Stimulated activated CD4-positive, alpha-beta T cell treated with anti-CD3 and anti-CD28 coated beads, Interleukin-12 subunit alpha, Interleukin-12 subunit beta, amount 100 ng/mL, for 48 hours (primary cell): ENCODE results near the gene CREBRF.
"Not testable (repeated sequence)": the region's sequence is repeated elsewhere in the genome, so short reads cannot be mapped to it uniquely, and the experiment has no call there.

ENCODE experiments used
- DNase-seq, 3 donors: peaks; one replicate each; pipeline ENCODE4 v3.0.0-alpha.2; 2020; ENCODE audit warnings: low read depth in 2 of 3, low spot score in 1 of 3

CREBRF gene

DNA sequence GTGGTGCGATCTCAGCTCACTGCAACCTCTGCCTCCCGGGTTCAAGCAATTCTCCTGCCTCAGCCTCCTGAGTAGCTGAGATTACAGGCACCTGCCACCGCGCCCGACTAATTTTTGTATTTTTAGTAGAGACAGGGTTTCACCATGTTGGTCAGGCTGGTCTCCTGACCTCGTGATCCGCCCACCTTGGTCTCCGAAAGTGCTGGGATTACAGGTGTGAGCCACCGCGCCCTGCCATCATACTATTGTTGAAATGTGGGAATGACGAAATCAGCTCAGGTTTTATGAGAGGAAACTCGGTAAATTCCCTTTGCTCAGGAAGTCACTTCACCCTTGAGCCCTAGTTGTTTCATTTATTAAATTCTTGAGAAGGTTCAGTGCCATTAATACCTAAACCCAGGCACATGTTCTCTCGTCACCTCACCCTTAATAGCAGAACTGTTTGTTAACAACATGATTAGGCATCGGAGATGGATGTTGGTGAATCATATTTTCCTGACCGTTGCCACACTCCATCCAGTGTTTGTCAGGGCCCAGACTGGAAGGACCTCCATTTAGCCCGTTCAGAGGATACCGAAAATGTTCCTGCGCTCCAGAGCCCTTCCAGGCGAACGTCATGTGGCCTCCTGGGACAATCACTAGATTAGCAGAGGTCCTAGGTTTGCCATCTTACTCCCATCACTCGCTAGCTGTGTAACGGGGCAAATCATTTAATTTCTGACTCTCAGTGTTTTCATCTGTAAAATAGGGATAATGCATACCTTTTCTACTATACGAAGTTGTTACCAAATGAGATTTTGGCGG, 20.0 kb upstream of the CREBRF start:
- DNase-seq = peak; percentile 37 to 55 (median 39)

DNA sequence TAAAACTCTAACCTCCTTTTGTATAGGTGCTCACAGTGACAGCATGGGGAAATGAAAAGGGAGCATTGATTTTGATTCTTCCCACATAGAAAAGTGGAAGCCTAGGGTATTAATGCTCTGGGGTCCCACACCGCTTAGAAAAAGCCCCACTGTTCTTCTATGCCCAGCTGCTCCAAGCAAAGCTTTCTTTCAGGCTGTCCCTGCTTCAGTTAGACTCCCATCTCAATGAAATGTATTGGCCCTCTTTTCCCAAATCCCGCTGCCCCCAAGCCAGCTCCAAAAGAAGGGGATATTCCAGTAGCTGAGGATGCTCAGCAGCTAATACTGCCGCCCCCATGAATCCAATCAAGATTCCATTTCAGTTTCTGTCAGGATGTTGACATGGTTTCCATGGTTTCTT, 17.0 kb upstream of the CREBRF start:
- no peak for DNase-seq

DNA sequence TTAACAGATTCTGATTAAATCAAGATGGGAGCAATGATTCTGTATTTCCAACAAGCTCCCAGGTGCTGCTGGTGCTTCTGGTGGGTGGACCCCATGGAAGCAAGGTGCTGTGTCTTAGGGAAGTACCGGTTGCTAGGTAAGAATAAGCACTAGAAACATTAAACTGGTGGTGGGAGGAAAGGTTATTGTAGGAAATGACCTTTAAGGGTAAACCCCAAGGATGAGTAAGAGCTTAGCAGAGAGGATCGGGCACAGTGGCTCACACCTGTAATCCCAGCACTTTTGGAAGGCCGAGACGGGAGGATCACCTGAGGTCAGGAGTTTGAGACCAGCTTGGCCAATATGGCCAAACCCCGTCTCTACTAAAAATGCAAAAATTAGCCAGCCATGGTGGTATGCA, 16.2 kb upstream of the CREBRF start:
- no peak for DNase-seq

DNA sequence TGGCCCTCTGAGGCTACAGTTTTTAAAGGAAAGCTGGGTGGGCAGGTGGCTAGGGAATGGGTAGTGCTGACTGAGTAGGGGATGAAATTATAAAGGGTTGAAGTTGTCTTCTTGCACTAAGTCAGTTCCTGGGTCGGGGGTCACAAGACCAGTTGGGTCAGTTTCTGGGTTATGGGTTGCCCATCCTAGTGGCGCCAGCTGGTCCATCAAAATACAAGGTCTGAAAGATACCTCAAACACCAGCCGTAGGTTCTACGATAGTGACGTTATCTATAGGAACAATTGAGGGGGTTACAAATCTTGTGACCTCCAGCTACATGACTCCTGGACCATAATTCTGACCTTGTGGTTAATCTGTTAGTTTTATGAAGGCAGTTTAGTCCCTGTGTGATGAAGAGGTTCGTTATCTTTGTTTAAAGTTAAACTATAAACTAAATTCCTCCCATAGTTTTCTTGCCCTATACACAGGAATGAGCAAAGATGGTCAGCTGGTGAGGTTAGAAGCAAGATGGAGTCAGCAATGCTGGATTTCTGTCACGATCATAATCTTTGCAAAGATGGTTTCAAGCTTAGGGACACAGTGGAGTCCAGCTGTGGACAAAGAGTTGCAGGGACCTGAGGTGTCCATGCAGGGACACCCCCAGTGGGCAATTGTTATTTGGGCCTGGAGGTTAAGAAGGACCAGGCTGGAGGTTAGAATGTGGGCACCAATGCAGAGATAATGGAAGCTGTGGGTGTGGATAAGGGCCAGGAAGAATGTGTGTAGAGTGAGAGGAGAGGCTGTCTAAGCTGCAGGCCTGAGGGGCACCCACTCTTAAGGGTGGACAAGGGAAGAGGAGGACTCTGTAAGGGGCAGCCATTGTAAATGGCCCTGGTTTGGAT, 14.0 kb upstream of the CREBRF start:
- no peak for DNase-seq

DNA sequence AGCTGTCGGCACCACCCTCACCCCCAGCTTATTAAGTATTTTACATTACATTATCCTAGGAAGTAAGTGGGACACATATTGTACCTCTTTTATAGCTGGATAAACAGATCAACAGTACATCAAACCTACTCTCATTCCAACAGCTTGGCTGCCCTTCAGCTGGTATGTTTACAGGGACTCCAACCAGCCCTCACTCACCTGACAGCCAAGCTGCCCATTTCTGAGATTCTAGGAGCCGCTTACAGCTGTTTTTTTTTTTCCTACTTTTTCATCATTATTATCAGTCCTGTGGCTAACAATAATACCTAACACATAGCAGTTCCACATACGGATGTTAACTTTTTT, 13.4 kb upstream of the CREBRF start:
- DNase-seq = no peak

DNA sequence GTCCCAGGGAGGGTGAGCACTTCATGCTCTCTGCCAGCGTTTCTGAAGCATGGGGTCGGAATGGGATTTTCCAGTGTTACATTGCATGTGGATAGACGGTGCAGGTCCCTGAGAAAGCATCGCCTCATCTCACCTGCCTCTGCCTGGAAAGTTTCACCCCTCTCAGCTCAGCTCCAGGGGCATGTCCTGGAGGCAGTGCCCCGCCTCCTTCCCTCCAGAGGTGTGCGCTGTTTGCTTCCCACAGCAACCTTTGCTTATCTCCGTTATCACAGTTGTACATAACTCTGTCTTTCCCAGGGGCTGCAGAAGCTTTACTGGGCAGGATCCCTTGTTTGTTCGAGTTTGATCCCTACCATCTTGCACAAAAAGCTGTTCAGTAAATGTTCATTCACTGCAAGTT, 10.7 kb upstream of the CREBRF start:
- no peak for DNase-seq

DNA sequence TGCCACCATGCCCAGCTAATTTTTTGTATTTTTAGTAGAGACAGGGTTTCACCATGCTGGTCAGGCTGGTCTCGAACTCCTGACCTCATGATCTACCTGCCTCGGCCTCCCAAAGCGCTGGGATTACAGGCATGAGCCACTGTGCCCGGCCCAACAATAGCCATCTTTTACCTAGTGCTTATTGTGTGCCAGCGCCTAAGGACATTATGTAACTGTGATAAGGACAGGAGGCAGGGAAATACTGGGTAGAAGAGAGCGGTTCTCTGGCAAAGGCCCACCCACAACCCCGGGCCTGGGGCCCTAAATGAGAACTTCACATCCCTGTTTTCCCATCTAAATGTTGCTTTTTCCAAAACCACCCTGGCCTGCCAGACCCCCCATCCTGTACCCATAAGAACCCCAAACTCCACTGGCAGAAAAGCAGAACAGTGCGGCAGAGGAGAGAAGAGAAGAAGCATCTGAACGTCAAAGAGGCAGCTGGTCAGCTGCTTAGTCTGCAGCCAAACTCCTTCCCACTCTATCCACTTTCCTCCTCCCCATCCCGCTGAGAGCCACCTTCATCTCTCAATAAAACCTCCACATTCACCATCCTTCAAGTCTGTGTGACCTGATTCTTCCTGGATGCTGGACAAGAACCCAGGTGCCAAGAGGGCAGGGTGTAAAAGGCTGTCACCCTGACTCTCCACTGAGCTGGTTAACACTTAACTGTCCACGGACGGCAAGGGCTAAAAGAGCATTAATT, 8.9 kb upstream of the CREBRF start:
- DNase-seq = not testable (repeated sequence)

DNA sequence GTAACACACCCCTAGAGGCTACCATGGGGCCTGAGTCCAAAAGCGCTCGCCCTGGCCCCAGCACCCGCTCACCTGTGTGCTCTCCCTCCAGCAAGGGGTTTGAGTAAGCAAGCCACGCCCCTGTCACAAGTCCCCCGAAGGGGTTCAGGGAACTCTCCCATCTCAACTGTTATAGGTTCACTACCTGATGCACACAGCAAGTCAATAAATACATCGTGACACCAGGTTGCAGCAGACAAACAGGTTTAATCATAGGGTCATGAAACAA, 8.4 kb upstream of the CREBRF start:
- DNase-seq = no peak

DNA sequence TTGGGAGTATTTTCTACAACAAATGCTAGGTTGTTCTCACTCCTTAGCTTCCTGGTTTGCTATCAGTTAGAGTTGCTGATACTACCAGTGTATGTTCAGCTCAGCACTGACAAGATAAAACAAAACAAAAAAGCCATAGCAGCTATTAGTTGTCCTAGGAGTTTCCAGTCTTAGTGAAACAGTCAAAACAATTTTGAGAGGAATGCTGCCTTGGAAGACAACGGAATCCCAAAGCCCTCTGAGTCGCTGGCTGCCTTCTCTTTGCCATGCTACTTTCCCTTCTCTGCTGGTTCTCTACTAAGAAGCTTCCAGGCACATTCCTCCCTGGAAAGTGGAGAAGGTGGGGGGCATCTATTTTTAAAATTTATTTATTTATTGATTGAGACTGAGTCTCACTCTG, 5.4 kb upstream of the CREBRF start:
- DNase-seq = no peak

DNA sequence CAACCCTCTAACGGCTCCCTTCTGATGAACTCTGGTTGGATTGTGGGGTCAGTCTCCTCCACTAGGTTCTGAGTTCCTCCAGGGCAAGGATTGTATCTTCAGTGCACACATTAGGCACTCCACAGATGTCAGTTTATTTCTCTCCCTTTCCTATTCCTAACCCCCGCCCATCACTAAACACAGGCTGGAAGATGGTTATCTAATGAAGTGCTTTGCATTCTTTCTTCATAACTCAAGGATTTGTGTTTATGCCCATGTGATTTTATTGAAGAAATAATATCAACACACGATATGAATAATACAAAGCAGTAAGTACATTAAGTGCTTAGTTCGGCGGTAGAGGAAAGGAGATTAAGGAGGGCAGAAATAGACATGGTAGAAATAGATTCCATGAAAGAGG, 4.4 kb upstream of the CREBRF start:
- DNase-seq = no peak

DNA sequence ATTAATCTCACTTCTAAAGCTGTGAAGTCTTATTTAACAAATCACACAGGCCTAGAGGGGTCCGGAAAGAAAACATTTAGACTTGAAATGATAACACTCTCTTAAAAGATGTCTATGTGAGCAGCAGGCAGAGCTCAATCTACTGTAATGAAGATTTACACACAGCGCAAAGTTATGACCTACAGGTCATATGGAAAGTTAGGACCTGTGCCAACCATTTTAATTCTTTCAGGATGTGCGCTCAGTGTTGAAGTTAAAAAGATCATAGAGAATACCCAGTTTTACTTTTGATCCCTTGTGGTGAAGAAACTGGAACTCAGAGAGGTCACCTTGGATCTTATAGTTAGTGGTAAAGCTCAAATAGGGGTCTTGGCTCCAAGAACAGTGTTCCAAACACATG, 3.1 kb upstream of the CREBRF start:
- DNase-seq = no peak

DNA sequence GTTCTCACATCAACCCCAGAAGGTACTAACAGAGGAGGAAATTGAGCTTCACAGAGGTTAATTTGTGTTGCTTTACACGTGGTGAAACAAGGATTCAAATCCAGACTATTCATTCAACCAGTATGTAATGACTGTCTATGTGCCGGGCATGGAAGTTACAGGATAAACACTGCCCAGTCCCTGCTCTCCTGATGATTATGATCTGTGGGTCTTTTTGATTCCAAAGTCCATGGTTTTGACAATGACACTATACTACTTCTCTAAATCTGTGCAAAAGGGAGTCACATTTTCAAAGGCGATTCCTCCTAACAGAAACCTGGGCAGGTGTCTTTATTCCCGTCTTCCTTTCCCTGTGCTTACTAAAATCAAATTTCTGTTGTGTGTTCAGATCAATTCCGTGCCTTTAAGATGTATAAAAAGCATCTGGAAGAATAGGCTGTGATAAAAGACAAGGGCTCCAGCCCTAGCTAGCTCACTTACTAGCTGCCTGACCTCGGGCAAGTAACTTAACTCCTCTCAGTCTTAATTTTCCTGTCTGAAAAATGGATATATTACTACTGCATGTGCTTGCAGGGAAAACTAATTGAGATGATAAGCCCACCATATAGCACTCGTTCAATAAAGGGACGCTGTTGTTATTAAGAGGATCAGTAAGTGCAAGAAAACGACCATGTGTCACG, 970 bp upstream of the CREBRF start:
- no peak for DNase-seq

DNA sequence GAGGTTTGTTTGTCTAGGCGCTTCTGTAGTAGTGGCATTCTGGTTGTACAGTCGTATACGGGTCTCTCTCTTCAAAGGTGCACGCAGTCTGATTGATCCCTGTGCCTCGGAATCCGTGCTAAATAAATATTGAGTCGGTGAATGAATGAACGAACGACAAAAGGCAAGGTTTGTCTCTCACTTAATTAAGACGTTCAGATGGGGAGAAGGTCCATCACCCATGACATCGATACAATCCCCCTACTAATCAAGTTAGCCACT, 500 bp upstream of the CREBRF start:
- no peak for DNase-seq

DNA sequence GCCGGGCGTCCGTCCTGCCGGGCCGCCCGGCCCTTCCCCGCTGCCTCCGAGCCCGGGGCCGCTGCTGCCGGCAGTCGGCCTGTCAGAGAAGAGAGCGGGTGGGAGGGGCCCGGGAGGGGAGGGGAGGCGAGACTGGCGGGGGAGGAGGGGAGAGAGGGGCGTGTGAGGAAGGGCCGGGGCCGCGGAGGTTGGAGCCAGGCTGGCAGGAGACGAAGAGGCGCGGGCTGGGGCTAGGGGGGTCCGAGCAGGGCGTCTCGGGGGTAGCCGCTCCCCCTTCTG, 570 bp downstream of the CREBRF start:
- peak in 1 of 3 donors; percentile 78 for DNase-seq

DNA sequence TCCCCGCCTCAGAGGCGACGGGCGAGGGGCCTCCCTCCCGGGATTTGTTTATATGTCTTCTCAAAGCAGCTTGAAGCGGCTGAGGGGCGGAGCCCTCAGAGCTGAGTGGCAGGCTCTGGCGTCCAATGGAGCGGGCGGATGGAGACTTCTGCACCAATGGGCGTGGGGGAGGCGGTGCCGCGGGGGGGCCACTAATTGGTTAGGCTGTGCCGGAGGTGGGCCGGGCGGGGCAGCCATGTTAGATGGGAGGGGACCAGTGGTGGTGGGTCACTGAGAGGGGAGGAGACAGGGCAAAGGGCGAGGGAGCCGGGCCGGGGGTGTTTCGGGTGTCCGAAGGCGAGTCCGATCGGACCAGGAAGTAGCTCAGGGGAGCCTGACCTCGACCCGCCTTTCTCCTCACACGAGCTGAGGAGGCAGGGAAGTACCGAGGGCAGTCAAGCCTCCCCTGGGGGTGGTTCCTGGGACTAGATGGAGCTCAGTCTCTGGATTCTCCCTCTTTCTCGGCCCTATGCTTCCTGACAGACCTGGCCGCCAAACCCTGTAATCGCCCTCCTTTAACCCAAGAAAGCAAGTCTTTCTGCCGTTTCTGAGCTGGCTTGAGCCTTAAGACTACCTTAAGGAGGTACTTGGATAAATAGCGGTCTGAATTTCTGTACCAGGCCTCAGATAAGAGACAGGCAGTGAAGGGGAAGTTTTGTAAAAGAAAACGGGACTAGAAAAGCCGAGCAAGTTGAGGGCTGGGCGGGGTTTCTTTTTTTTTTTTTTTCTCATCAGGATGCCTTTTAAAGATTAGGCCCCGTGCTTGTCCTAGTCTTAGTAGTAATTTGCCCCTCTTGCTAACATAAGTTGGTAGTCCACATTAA, 1.1 kb downstream of the CREBRF start:
- peak; percentile 97 to 99 (median 98) for DNase-seq

DNA sequence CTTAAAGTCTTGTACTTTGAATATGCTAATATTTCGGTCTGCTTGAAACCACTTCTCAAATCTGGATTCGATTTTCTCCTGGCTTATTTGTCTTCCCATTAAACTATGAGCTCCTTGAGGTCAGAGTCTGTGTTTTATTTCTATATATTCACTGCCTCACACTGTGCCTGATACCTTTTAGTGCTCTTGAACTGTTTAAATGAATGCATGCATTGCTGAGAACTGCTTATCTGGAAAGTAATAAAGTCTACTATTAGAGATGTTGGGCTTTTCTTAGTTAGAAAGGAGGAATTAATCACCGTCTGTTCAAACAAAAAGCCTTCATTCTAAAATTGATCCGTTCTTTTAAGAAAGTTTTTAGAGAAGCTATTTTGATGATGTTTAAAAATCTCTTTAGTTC, 6.0 kb downstream of the CREBRF start:
- DNase-seq = no peak

DNA sequence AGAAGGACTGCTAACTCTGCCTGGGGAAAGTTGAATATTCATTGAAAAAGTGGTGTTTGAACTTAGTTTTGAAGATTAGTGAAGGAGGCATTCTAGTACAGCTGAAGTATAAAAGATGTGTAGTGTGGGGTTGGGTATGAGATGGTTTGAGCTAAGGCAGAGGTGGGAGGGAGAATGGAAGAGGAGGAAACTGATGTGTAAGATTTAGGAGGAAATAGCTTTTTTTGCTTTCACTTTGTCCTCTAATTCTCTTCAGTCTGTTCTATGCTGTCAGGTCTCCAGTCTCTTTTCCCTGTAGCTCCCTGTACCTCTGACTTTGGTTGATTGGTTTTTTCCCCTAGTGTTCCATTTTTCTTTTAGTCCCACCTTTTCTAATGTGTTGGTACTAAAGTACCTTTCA, 9.0 kb downstream of the CREBRF start:
- no peak for DNase-seq

DNA sequence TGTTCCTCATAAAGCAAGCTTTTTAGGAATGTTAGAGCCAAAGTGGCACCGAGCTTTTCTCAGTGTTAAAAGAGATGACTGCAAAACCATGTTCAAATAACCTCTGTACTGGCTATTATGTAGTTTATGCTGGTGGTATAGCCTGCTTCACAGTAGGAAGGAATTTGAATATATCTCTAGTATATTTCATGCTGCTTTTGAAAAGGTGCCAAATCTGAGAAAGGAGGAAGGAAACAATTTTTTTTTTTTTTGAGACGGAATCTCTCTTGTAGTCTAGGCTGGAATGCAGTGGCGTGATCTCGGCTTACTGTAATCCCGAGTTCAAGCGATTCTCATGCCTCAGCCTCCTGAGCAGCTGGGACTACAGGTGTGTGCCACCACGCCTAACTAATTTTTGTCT, 13.5 kb downstream of the CREBRF start:
- DNase-seq = no peak

DNA sequence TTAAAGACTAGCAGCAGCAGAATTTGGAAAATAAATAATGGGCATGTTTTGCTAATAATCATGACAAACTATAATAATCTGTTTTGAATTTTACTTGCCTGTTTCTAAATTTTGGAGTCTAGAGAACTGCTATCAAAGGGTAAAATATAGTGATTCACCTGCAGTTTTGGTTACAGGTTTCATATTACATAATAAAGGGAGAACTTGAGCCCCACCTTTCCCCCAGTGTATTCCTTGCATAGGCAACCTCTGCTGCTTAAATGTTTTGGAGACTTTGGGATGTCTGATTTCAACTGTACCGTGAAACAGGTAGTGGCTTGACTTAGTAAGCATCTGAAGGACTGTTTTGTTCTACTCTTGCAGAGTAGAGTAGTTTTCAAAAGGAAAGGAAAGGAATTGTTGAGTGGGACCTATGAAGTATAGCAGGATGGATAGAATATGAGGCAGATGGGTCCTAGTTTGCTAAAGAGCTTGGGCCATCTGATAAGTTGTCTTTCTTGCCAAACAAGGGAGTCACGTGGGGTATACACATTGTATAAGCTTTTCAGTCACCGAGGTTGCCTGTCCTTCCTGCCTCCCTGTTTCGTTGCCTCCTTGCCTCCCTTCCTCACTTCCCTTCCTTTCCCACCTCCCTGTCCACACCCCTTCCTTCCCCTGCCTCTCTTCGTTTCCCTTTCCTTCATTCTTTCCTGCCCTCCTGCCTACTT, 19.1 kb downstream of the CREBRF start:
- DNase-seq = no peak

DNA sequence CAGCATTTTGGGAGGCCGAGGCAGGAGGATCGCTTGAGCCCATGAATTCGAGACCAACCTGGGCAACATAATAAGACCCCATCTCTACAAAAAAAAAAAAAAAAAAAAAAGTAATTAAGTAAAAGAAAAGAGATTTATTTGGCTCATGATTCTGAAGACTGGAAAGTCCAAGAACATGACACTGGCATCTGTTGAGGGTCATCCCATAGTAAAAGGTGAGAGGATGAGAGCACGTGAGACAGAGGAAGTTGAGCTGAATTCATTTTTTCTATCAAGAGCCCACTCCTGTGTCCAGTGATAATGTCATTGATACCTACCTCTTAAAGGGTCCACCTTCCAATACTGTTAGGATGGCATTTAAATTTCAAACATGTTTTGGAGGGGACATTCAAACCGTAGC, 19.8 kb downstream of the CREBRF start:
- no peak for DNase-seq

DNA sequence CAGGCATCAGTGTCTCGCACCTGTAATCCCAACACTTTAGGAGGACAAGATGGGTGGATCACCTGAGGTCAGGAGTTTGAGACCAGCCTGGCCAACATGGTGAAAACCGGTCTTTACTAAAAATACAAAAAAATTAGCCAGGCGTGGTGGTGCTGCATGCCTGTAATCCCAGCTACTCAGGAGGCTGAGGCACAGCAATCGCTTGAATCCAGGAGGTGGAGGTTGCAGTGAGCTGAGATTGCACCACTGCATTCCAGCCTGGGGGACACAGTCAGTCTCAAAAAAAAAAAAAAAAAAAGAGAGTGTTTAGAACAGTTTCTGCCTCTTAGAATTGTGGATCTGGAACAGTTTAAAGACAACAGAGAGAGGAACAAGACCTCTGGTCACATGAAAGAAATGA, 20.3 kb downstream of the CREBRF start:
- DNase-seq = not testable (repeated sequence)
